ENCODE data around the gene ADM5. TPM values are rescaled to one million over a fixed set of nuclear protein-coding genes. Genes with fewer than 3 reads are reported as not detected.

The ADM5 gene
- total RNA-seq, 2 experiments from 2014 or later, result 1.4 to 1.8 TPM

DNA sequence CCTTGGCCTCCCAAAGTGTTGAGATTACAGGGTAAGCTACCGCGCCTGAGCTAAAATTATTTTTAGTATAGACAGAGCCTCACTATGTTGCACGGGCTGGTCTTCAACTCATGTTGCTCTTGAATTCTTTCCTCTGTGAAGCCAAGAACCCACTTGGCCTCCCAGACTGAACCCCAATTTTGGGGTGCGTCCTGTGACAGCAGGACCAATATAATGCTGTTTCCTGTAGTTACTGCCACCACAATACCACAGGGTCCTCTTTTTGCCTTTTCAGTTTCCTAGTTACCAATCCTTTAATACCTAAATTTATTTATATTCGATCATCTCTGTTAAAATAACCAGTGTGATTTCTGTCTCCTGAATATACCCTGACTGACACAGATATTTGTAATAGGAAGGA is 40.8 kb downstream of the ADM5 start:
- no peak overlapping the region for H3K27ac Mint-ChIP-seq
- intact Hi-C loops (cut with micrococcal nuclease), result no loop called here
- CTCF ChIA-PET, result interaction anchor here (1.4 kb wide), 1 partner anchor 12 kb away, joined by 4 read pairs; no protein-coding TSS in a partner anchor
- no peak for DNase-seq
- no peaks in the 10 kb centered on the region for H3K27me3 Mint-ChIP-seq (ENCODE audit: low read depth)
- no peaks in the 10 kb centered on the region for H3K9me3 Mint-ChIP-seq
- no peaks in the 10 kb centered on the region for H3K36me3 Mint-ChIP-seq (ENCODE audit: low read depth)
- H3K4me1 Mint-ChIP-seq (ENCODE audit: low read depth), result no peaks in the 10 kb centered on the region
- no peak overlapping the region for H3K4me3 Mint-ChIP-seq

DNA sequence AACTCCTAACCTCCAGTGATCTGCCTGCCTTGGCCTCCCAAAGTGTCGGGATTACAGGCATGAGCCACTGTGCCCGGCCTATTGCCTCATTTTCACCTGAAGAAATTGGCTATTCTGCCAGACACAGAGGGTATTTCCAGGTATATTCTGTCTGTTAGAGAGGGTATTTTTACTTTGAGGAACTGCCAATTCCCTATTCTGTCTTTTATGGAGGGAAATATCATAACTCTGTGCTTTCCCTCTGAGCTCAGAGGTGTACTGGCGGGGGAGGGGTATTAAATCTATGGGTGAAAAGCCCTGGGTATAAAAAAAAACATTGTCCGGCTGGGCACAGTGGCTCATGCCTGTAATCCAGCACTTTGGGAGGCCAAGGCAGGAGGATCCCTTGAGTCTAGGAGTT is 48.9 kb downstream of the ADM5 start:
- Mint-ChIP-seq H3K4me3 (no peak overlapping the region), H3K9me3 (no peaks in the 10 kb centered on the region), H3K27ac (no peak overlapping the region), H3K4me1 (ENCODE audit: low read depth) (peaks cover 2% of the 10 kb centered on the region), H3K36me3 (ENCODE audit: low read depth) (no peaks in the 10 kb centered on the region), H3K27me3 (ENCODE audit: low read depth) (no peaks in the 10 kb centered on the region)
- CTCF ChIA-PET, result no interaction called here
- DNase-seq, result no peak
- intact Hi-C loops (cut with micrococcal nuclease), result no loop called here

DNA sequence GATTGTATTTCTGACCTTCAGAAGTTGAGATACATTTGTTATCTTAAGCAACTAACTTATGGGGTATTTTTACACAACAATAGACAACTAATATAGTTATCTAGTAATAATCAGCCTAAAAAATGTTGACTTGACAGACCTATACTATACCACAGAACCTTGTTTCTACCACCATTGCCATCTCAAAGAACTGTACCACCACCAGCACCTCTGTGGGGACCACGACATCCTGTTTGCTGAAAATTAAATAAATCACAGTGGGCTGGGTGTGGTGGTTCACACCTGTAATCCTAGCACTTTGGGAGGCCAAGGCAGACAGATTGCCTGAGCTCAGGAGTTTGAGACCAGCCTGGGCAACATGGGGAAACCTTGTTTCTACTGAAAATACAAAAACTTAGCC is 49.7 kb downstream of the ADM5 start:
- CTCF ChIA-PET, result no interaction called here
- DNase-seq, result no peak
- no peak overlapping the region for H3K4me3 Mint-ChIP-seq
- H3K4me1 Mint-ChIP-seq (ENCODE audit: low read depth), result peaks cover 2% of the 10 kb centered on the region
- no peaks in the 10 kb centered on the region for H3K27me3 Mint-ChIP-seq (ENCODE audit: low read depth)
- no peaks in the 10 kb centered on the region for H3K36me3 Mint-ChIP-seq (ENCODE audit: low read depth)
- H3K27ac Mint-ChIP-seq, result no peak overlapping the region
- intact Hi-C loops (cut with micrococcal nuclease), result no loop called here
- H3K9me3 Mint-ChIP-seq, result no peaks in the 10 kb centered on the region

DNA sequence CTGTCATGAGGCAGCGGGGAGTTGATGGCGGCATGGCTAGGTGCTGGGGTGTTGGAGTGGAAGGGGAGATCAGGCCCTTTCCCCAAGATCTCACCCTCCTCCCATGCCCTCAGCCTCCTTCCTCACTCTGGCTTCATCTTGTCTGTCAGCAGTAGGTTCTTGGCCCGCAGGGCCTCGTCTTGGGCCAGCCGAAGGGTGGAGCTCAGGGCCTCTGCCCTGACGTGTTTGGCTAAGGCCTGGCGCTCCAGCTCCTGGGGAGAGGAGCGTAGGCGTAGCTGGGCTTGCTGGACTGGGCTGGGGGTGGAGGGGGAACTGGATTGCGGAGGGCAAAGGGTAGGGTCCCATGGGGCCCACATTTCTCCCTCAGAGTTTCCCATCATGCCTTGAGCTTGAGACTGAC is 50.5 kb downstream of the ADM5 start:
- Mint-ChIP-seq H3K9me3 (no peaks in the 10 kb centered on the region), H3K27me3 (ENCODE audit: low read depth) (no peaks in the 10 kb centered on the region), H3K4me3 (no peak overlapping the region), H3K36me3 (ENCODE audit: low read depth) (no peaks in the 10 kb centered on the region), H3K27ac (no peak overlapping the region), H3K4me1 (ENCODE audit: low read depth) (peaks cover 2% of the 10 kb centered on the region)
- intact Hi-C loops (cut with micrococcal nuclease), result no loop called here
- CTCF ChIA-PET, result interaction anchor here (0.7 kb wide), 1 partner anchor 29 kb away, joined by 3 read pairs; no protein-coding TSS in a partner anchor
- no peak for DNase-seq

Small RNAs within 50 kb of the gene (microRNA-seq; reads per million reads assigned to microRNA genes)
- 2.7 reads per million for gene MIR5088 (ENCODE audit: borderline microRNAs expressed, borderline replicate concordance)

Other genes with a start within 250 kb of the ADM5 start
- under 1 TPM; 0.12 TPM for gene SLC17A7, start 248.1 kb upstream of the ADM5 start, total RNA-seq
- 10 to 100 TPM; 80.7 to 84.4 TPM for gene PIH1D1, start 237.8 kb upstream of the ADM5 start, total RNA-seq
- gene ALDH16A1, start 236.4 kb upstream of the ADM5 start, total RNA-seq, result 10 to 100 TPM; 43.4 to 46.8 TPM
- gene FLT3LG, start 215.4 kb upstream of the ADM5 start, total RNA-seq, result 10 to 100 TPM; 23.9 to 28.4 TPM
- 1,000 to 10,000 TPM; 4,441 to 4,607 TPM for gene RPL13A, start 202.0 kb upstream of the ADM5 start, total RNA-seq
- gene RPS11, start 193.2 kb upstream of the ADM5 start, total RNA-seq, result 1,000 to 10,000 TPM; 3,906 to 3,945 TPM
- 10 to 100 TPM; 15.7 to 17.1 TPM for gene FCGRT, start 176.9 kb upstream of the ADM5 start, total RNA-seq
- gene RCN3, start 161.6 kb upstream of the ADM5 start, total RNA-seq, result 1 to 10 TPM; 6.7 to 7.2 TPM
- 10 to 100 TPM; 76.4 to 77.4 TPM for gene NOSIP, start 109.0 kb upstream of the ADM5 start, total RNA-seq
- under 1 TPM; 0.52 TPM for gene PRRG2, start 108.3 kb upstream of the ADM5 start, total RNA-seq
- gene PRR12, start 98.4 kb upstream of the ADM5 start, total RNA-seq, result 10 to 100 TPM; 16.4 to 16.9 TPM
- gene RRAS, start 49.5 kb upstream of the ADM5 start, total RNA-seq, result 1 to 10 TPM; 7.2 to 7.8 TPM
- gene SCAF1, start 47.4 kb upstream of the ADM5 start, total RNA-seq, result 10 to 100 TPM; 39.9 to 41.9 TPM
- 10 to 100 TPM; 85.2 to 97.8 TPM for gene IRF3, start 23.7 kb upstream of the ADM5 start, total RNA-seq
- 10 to 100 TPM; 70.5 to 75.6 TPM for gene BCL2L12, start 23.7 kb upstream of the ADM5 start, total RNA-seq
- gene PRMT1, start 12.3 kb upstream of the ADM5 start, total RNA-seq, result 100 to 1,000 TPM; 380 to 394 TPM
- gene CPT1C, start 1.5 kb downstream of the ADM5 start, total RNA-seq, result under 1 TPM; 0.32 to 0.48 TPM
- under 1 TPM; 0.57 to 0.72 TPM for gene TSKS, start 73.7 kb downstream of the ADM5 start, total RNA-seq
- 10 to 100 TPM; 87.7 to 88.3 TPM for gene AP2A1, start 77.4 kb downstream of the ADM5 start, total RNA-seq
- gene FUZ, start 123.7 kb downstream of the ADM5 start, total RNA-seq, result 10 to 100 TPM; 14.5 to 14.9 TPM
- gene MED25, start 128.7 kb downstream of the ADM5 start, total RNA-seq, result 10 to 100 TPM; 32.4 to 39.2 TPM
- 10 to 100 TPM; 66.0 to 68.0 TPM for gene PTOV1, start 161.6 kb downstream of the ADM5 start, total RNA-seq
- gene PNKP, start 178.0 kb downstream of the ADM5 start, total RNA-seq, result 10 to 100 TPM; 64.4 to 65.9 TPM
- 10 to 100 TPM; 13.3 to 14.2 TPM for gene AKT1S1, start 187.8 kb downstream of the ADM5 start, total RNA-seq
- gene TBC1D17, start 188.1 kb downstream of the ADM5 start, total RNA-seq, result 10 to 100 TPM; 29.8 to 32.4 TPM
- gene IL4I1, start 207.3 kb downstream of the ADM5 start, total RNA-seq, result 1 to 10 TPM; 7.2 to 7.5 TPM
- gene ATF5, start 239.6 kb downstream of the ADM5 start, total RNA-seq, result 1 to 10 TPM; 8.0 to 8.8 TPM
- gene NUP62, start 239.9 kb downstream of the ADM5 start, total RNA-seq, result 10 to 100 TPM; 89.2 to 92.5 TPM

Measured in activated naive CD4-positive, alpha-beta T cell treated with anti-CD3 and anti-CD28 coated beads for 36 hours (primary cell).